Left kidney (tissue), 2 donors: ENCODE results near the gene LRP5. TPM values are rescaled to one million over a fixed set of nuclear protein-coding genes. Genes with fewer than 3 reads are reported as not detected.

ENCODE experiments used
- DNase-seq: peaks from one replicate; pipeline ENCODE4 v3.0.0-alpha.2; 2013
- polyA plus RNA-seq: library from polyadenylated mRNA; unstranded; fragments of 120-200 nt; gene quantifications from one replicate; pipeline ENCODE4 v1.2.1, GENCODE V29; 2013; ENCODE audit not compliant: insufficient read length

LRP5 gene
- polyA plus RNA-seq, 1 donor: 34.4 TPM

GRCh38 chr11:68370211-68371111 lies 58.1 kb downstream of the LRP5 start:
- DNase-seq: no peak

- DNase-seq: no peak
Observed at GRCh38 chr11:68371171-68372041, 59.0 kb downstream of the LRP5 start.

- no peak for DNase-seq
Observed at GRCh38 chr11:68372114-68372513, 59.7 kb downstream of the LRP5 start.

- DNase-seq: no peak
Observed at GRCh38 chr11:68372625-68373024, 60.2 kb downstream of the LRP5 start.

- DNase-seq: no peak
Observed at GRCh38 chr11:68373189-68373814, 60.9 kb downstream of the LRP5 start.

GRCh38 chr11:68373815-68374501 lies 61.6 kb downstream of the LRP5 start:
- DNase-seq: no peak

- no peak for DNase-seq
Observed at GRCh38 chr11:68374531-68374930, 62.1 kb downstream of the LRP5 start.

GRCh38 chr11:68375337-68375736 lies 62.9 kb downstream of the LRP5 start:
- no peak for DNase-seq

GRCh38 chr11:68375766-68376165 lies 63.4 kb downstream of the LRP5 start:
- DNase-seq: no peak

GRCh38 chr11:68377389-68377795 lies 65.0 kb downstream of the LRP5 start:
- no peak for DNase-seq

- DNase-seq: no peak
Observed at GRCh38 chr11:68379206-68379605, 66.8 kb downstream of the LRP5 start.

- DNase-seq: no peak
Observed at GRCh38 chr11:68380786-68381622, 68.6 kb downstream of the LRP5 start.

- no peak for DNase-seq
Observed at GRCh38 chr11:68381716-68382115, 69.3 kb downstream of the LRP5 start.

GRCh38 chr11:68382358-68382998 lies 70.1 kb downstream of the LRP5 start:
- no peak for DNase-seq

GRCh38 chr11:68383976-68384501 lies 71.6 kb downstream of the LRP5 start:
- DNase-seq: no peak

- no peak for DNase-seq
Observed at GRCh38 chr11:68384530-68385081, 72.2 kb downstream of the LRP5 start.

GRCh38 chr11:68385128-68385527 lies 72.7 kb downstream of the LRP5 start:
- DNase-seq: no peak

GRCh38 chr11:68386331-68386978 lies 74.1 kb downstream of the LRP5 start:
- DNase-seq: no peak

GRCh38 chr11:68387840-68388239 lies 75.4 kb downstream of the LRP5 start:
- no peak for DNase-seq
